HEK293 (cell line): ENCODE data around the gene ANKRD23.

Experiments used
- CTCF ChIA-PET: fragments of 350-600 bp; formaldehyde crosslinking; extraction: SDS; loops from one replicate; lab custom pipeline; 2021; ENCODE audit warnings: antibody characterized with exemption; lab: Yijun Ruan, JAX
- POLR2A ChIA-PET: fragments of 300-600 bp; formaldehyde crosslinking; extraction: SDS; loops from one replicate; lab custom pipeline; 2020; ENCODE audit warnings: antibody characterized with exemption, inconsistent platforms; lab: Yijun Ruan, JAX
- H3K27ac ChIP-seq: fragments of 200-500 bp; sonication (Bioruptor generic); 2 replicates; pipeline ENCODE4 v1.5.1; 2014; ENCODE audit warnings: low read depth, low read length, control low read depth, inconsistent platforms; ENCODE audit errors: extremely low read depth
- H3K36me3 ChIP-seq, 2 experiments: fragments of 200-500 bp in 1 of 2; sonication (Bioruptor generic) in 1 of 2; 1 replicate in 1 of 2; 2 replicates in 1 of 2; pipeline ENCODE4 v1.5.1; 2014 to 2017; ENCODE audit warnings: inconsistent platforms in 2 of 2, low read length in 2 of 2; ENCODE audit not compliant: control insufficient read depth in 2 of 2, insufficient read depth in 1 of 2
- H3K4me1 ChIP-seq: fragments of 200-500 bp; sonication (Bioruptor generic); 2 replicates; pipeline ENCODE4 v1.5.1; 2014; ENCODE audit warnings: mild to moderate bottlenecking, low read length, inconsistent platforms; ENCODE audit not compliant: control insufficient read depth, insufficient read depth
- H3K4me3 ChIP-seq: 2 replicates; pipeline ENCODE4 v1.5.1; 2011; ENCODE audit warnings: low read depth, mild to moderate bottlenecking, control low read depth, low read length, moderate library complexity
- H3K9me3 ChIP-seq: fragments of 200-500 bp; sonication (Bioruptor generic); 2 replicates; pipeline ENCODE4 v1.5.1; 2014; ENCODE audit warnings: low read depth, low read length, inconsistent platforms; ENCODE audit not compliant: control insufficient read depth, insufficient read depth
- ATF2 ChIP-seq: fragments of 450-650 bp; formaldehyde crosslinking; IDR thresholded peaks from 2 replicates; pipeline ENCODE4 v1.5.1; 2016; ENCODE audit warnings: missing biosample characterization, missing genetic modification characterization, low read depth
- FEZF1 ChIP-seq: fragments of 450-650 bp; formaldehyde crosslinking; IDR thresholded peaks from 2 replicates; pipeline ENCODE4 v1.5.1; 2016; ENCODE audit warnings: missing biosample characterization, missing genetic modification characterization
- HIC1 ChIP-seq: fragments of 450-650 bp; formaldehyde crosslinking; IDR thresholded peaks from 2 replicates; pipeline ENCODE4 v1.5.1; 2016; ENCODE audit warnings: missing biosample characterization, missing genetic modification characterization
- KLF17 ChIP-seq: fragments of 450-650 bp; formaldehyde crosslinking; IDR thresholded peaks from 2 replicates; pipeline ENCODE4 v1.5.1; 2016; ENCODE audit warnings: missing biosample characterization, missing genetic modification characterization
- YY1 ChIP-seq: fragments of 450-650 bp; formaldehyde crosslinking; IDR thresholded peaks from 2 replicates; pipeline ENCODE4 v1.5.1; 2018; ENCODE audit warnings: missing biosample characterization, missing genetic modification characterization
- ZBTB8A ChIP-seq: fragments of 450-650 bp; formaldehyde crosslinking; IDR thresholded peaks from 2 replicates; pipeline ENCODE4 v1.5.1; 2016; ENCODE audit warnings: missing biosample characterization, missing genetic modification characterization
- ZEB2 ChIP-seq: fragments of 450-650 bp; formaldehyde crosslinking; IDR thresholded peaks from 2 replicates; pipeline ENCODE4 v1.5.1; 2016; ENCODE audit warnings: missing biosample characterization, missing genetic modification characterization
- ZNF2 ChIP-seq: fragments of 450-650 bp; formaldehyde crosslinking; IDR thresholded peaks from 2 replicates; pipeline ENCODE4 v1.5.1; 2016; ENCODE audit warnings: missing biosample characterization, missing genetic modification characterization
- ZNF362 ChIP-seq: fragments of 450-650 bp; formaldehyde crosslinking; IDR thresholded peaks from 2 replicates; pipeline ENCODE4 v1.5.1; 2016; ENCODE audit warnings: missing biosample characterization, missing genetic modification characterization
- ZNF501 ChIP-seq: fragments of 450-650 bp; formaldehyde crosslinking; IDR thresholded peaks from 2 replicates; pipeline ENCODE4 v1.5.1; 2016; ENCODE audit warnings: missing biosample characterization, missing genetic modification characterization
- ZNF610 ChIP-seq: fragments of 450-650 bp; formaldehyde crosslinking; IDR thresholded peaks from 2 replicates; pipeline ENCODE4 v1.5.1; 2016; ENCODE audit warnings: missing biosample characterization, missing genetic modification characterization, borderline replicate concordance
- ZNF660 ChIP-seq: fragments of 450-650 bp; IDR thresholded peaks from 2 replicates; pipeline ENCODE4 v1.5.1; 2018; ENCODE audit warnings: missing biosample characterization, mild to moderate bottlenecking, missing genetic modification characterization
- ZNF664 ChIP-seq: fragments of 450-650 bp; formaldehyde crosslinking; IDR thresholded peaks from 2 replicates; pipeline ENCODE4 v1.5.1; 2016; ENCODE audit warnings: missing biosample characterization, missing genetic modification characterization
- ZNF707 ChIP-seq: fragments of 450-650 bp; formaldehyde crosslinking; IDR thresholded peaks from 2 replicates; pipeline ENCODE4 v1.5.1; 2016; ENCODE audit warnings: missing biosample characterization, missing genetic modification characterization
- ZNF747 ChIP-seq: fragments of 450-650 bp; formaldehyde crosslinking; IDR thresholded peaks from 2 replicates; pipeline ENCODE4 v1.5.1; 2016; ENCODE audit warnings: missing biosample characterization, missing genetic modification characterization
- ZNF785 ChIP-seq: fragments of 450-650 bp; formaldehyde crosslinking; IDR thresholded peaks from 2 replicates; pipeline ENCODE4 v1.5.1; 2016; ENCODE audit warnings: missing biosample characterization, missing genetic modification characterization
- ZNF837 ChIP-seq: fragments of 450-650 bp; formaldehyde crosslinking; IDR thresholded peaks from 2 replicates; pipeline ENCODE4 v1.5.1; 2016; ENCODE audit warnings: missing biosample characterization, missing genetic modification characterization
- TF ChIP-seq, protein P1 (sequence below): fragments of 450-650 bp; formaldehyde crosslinking; IDR thresholded peaks from 2 replicates; pipeline ENCODE4 v1.5.1; 2016; ENCODE audit warnings: missing biosample characterization, missing genetic modification characterization, borderline replicate concordance
- TF ChIP-seq, protein P2 (sequence below): fragments of 450-650 bp; formaldehyde crosslinking; IDR thresholded peaks from 2 replicates; pipeline ENCODE4 v1.5.1; 2017; ENCODE audit warnings: missing biosample characterization, missing genetic modification characterization

Gene ANKRD23

GRCh38 chr2:96881349-96882195, 37.8 kb upstream of the ANKRD23 start (continued):
- TF ChIP-seq, protein P1, sequence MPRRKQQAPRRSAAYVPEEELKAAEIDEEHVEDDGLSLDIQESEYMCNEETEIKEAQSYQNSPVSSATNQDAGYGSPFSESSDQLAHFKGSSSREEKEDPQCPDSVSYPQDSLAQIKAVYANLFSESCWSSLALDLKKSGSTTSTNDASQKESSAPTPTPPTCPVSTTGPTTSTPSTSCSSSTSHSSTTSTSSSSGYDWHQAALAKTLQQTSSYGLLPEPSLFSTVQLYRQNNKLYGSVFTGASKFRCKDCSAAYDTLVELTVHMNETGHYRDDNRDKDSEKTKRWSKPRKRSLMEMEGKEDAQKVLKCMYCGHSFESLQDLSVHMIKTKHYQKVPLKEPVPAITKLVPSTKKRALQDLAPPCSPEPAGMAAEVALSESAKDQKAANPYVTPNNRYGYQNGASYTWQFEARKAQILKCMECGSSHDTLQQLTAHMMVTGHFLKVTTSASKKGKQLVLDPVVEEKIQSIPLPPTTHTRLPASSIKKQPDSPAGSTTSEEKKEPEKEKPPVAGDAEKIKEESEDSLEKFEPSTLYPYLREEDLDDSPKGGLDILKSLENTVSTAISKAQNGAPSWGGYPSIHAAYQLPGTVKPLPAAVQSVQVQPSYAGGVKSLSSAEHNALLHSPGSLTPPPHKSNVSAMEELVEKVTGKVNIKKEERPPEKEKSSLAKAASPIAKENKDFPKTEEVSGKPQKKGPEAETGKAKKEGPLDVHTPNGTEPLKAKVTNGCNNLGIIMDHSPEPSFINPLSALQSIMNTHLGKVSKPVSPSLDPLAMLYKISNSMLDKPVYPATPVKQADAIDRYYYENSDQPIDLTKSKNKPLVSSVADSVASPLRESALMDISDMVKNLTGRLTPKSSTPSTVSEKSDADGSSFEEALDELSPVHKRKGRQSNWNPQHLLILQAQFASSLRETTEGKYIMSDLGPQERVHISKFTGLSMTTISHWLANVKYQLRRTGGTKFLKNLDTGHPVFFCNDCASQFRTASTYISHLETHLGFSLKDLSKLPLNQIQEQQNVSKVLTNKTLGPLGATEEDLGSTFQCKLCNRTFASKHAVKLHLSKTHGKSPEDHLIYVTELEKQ (tag by site-specific recombination) = no peak

GRCh38 chr2:96880891-96881273, 37.1 kb upstream of the ANKRD23 start:
- Histone ChIP-seq H3K36me3 (no peaks in the 10 kb centered on the region), H3K4me1 (0 out of 2 replicates have a peak, but pooled peaks cover 3% of the 10 kb centered on the region), H3K9me3 (no peaks in the 10 kb centered on the region), H3K4me3 (no peak overlapping the region), H3K27ac (no peak overlapping the region)
- no peak for TF ChIP-seq ZNF785 (tag by site-specific recombination)
- no peak for TF ChIP-seq ZNF610
- no peak for TF ChIP-seq ZNF837 (tag by site-specific recombination)
- TF ChIP-seq YY1 (tag by site-specific recombination) = no peak
- TF ChIP-seq ZNF664 = no peak
- no peak for TF ChIP-seq ZBTB8A (tag by site-specific recombination)
- TF ChIP-seq ZNF660 (tag by site-specific recombination) = no peak
- no peak for TF ChIP-seq KLF17
- TF ChIP-seq, protein P2, sequence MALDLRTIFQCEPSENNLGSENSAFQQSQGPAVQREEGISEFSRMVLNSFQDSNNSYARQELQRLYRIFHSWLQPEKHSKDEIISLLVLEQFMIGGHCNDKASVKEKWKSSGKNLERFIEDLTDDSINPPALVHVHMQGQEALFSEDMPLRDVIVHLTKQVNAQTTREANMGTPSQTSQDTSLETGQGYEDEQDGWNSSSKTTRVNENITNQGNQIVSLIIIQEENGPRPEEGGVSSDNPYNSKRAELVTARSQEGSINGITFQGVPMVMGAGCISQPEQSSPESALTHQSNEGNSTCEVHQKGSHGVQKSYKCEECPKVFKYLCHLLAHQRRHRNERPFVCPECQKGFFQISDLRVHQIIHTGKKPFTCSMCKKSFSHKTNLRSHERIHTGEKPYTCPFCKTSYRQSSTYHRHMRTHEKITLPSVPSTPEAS (tag by site-specific recombination) = no peak
- no peak for TF ChIP-seq HIC1 (tag by site-specific recombination)
- no peak for TF ChIP-seq ZNF501 (tag by site-specific recombination)
- TF ChIP-seq ZNF747 = no peak
- no peak for TF ChIP-seq ZNF707 (tag by site-specific recombination)
- no peak for TF ChIP-seq ZNF362 (tag by site-specific recombination)
- no peak for TF ChIP-seq ZEB2 (tag by site-specific recombination)
- no peak for TF ChIP-seq ATF2 (tag by site-specific recombination)
- no peak for TF ChIP-seq FEZF1 (tag by site-specific recombination)
- TF ChIP-seq ZNF2 (tag by site-specific recombination) = no peak
- POLR2A ChIA-PET = interaction anchor here (1.0 kb wide), 1 partner anchor 12 kb away, joined by 4 read pairs; no protein-coding TSS in a partner anchor
- CTCF ChIA-PET = interaction anchor here (1.0 kb wide), 1 partner anchor 9 kb away, joined by 3 read pairs; no protein-coding TSS in a partner anchor
